B cell (primary cell): Measurements from ENCODE around the gene CHD9NB. TPM values are rescaled to one million over a fixed set of nuclear protein-coding genes. Genes with fewer than 3 reads are reported as not detected.
A peak's percentile ranks its signal among the peaks of the same experiment; 100 is the strongest.

Experiments used
- ATAC-seq: fragments of 200-7000 bp; cut with Tn5 transposase; one replicate; pipeline ENCODE4 v1.10.0; 2021; ENCODE audit warnings: low read depth, mild to moderate bottlenecking, moderate number of reproducible peaks, moderate library complexity
- CTCF ChIA-PET: fragments of 350-600 bp; sonication (Branson Sonifier 250); formaldehyde crosslinking; loops from one replicate; lab custom pipeline; 2021; ENCODE audit warnings: antibody characterized with exemption, inconsistent platforms; lab: Charles Lee
- POLR2A ChIA-PET: fragments of 350-600 bp; sonication (Branson Sonifier 250); formaldehyde crosslinking; loops from one replicate; lab custom pipeline; 2021; ENCODE audit warnings: antibody characterized with exemption; lab: Charles Lee
- DNase-seq: peaks from one replicate; pipeline ENCODE4 v3.0.0; 2013
- H2AFZ ChIP-seq: 2 replicates; pipeline ENCODE4 v1.6.1; 2012; ENCODE audit warnings: mild to moderate bottlenecking, low read depth, low read length; ENCODE audit not compliant: insufficient read depth, poor library complexity, severe bottlenecking
- H3K27ac ChIP-seq, 2 donors: 1 replicate in 1 of 2; 2 replicates in 1 of 2; pipeline ENCODE4 v1.5.1; 2012 to 2013; ENCODE audit warnings: low read length in 2 of 2, mild to moderate bottlenecking in 2 of 2, moderate library complexity in 1 of 2
- H3K27me3 ChIP-seq, 4 experiments: fragments of 200-600 bp in 1 of 4; sonication (generic) in 1 of 4; replicated peaks in 1 of 4; 1 replicate in 2 of 4; 2 replicates in 2 of 4; pipeline versions ENCODE4 v1.6.1 to v1.7.0; 2013 to 2016; ENCODE audit warnings: low read length in 3 of 4, mild to moderate bottlenecking in 2 of 4, mixed read lengths in 1 of 4, moderate library complexity in 1 of 4; ENCODE audit not compliant: insufficient read depth in 4 of 4, control insufficient read depth in 3 of 4; ENCODE audit errors: control extremely low read depth in 1 of 4
- H3K36me3 ChIP-seq, 2 experiments: replicated peaks in 1 of 2; 1 replicate in 1 of 2; 2 replicates in 1 of 2; pipeline versions ENCODE4 v1.6.1 to v1.7.1; 2013; ENCODE audit warnings: low read length in 1 of 2; ENCODE audit not compliant: insufficient read depth in 2 of 2, control insufficient read depth in 1 of 2; ENCODE audit errors: control extremely low read depth in 1 of 2, extremely low read depth in 1 of 2
- H3K4me1 ChIP-seq, 2 donors: fragments of 200-600 bp in 1 of 2; sonication (generic) in 1 of 2; 1 replicate in 1 of 2; 2 replicates in 1 of 2; pipeline versions ENCODE4 v1.5.1 to v1.6.1; 2013 to 2017; ENCODE audit warnings: low read length in 2 of 2; ENCODE audit not compliant: control insufficient read depth in 2 of 2, insufficient read depth in 2 of 2
- H3K4me2 ChIP-seq: replicated peaks from 2 replicates; pipeline ENCODE3; 2012; ENCODE audit warnings: mild to moderate bottlenecking, low read depth, low read length; ENCODE audit not compliant: poor library complexity, severe bottlenecking
- H3K4me3 ChIP-seq, 5 experiments: fragments of 200-600 bp in 1 of 5; sonication (generic) in 1 of 5; 1 replicate in 3 of 5; 2 replicates in 2 of 5; pipeline versions ENCODE4 v1.5.1 to v1.7.0; 2011 to 2016; ENCODE audit warnings: low read length in 4 of 5, mild to moderate bottlenecking in 4 of 5, low read depth in 2 of 5, control low read depth in 1 of 5, moderate library complexity in 1 of 5; ENCODE audit not compliant: insufficient read depth in 1 of 5; ENCODE audit errors: control extremely low read depth in 1 of 5, extremely low read depth in 1 of 5
- H3K79me2 ChIP-seq: fragments of 200-600 bp; sonication (generic); one replicate; pipeline ENCODE4 v1.6.0; 2016; ENCODE audit warnings: low read length; ENCODE audit not compliant: control insufficient read depth, insufficient read depth
- H3K9ac ChIP-seq: fragments of 200-600 bp; sonication (generic); 2 replicates; pipeline ENCODE4 v1.6.1; 2017; ENCODE audit warnings: mild to moderate bottlenecking, low read length, moderate library complexity
- H3K9me3 ChIP-seq, 3 donors: one replicate each; pipeline versions ENCODE4 v1.6.1 to v1.7.1; 2013; ENCODE audit warnings: low read length in 2 of 3; ENCODE audit not compliant: control insufficient read depth in 2 of 3, insufficient read depth in 1 of 3; ENCODE audit errors: control extremely low read depth in 1 of 3
- H4K20me1 ChIP-seq: 2 replicates; pipeline ENCODE4 v1.6.0; 2012; ENCODE audit warnings: mild to moderate bottlenecking, low read length; ENCODE audit not compliant: insufficient read depth, control insufficient read depth, poor library complexity, severe bottlenecking
- H3K27ac Mint-ChIP-seq: one replicate; pipeline ENCODE4 v1.8.0; 2021; ENCODE audit warnings: mixed read lengths
- H3K27me3 Mint-ChIP-seq: one replicate; pipeline ENCODE4 v1.8.0; 2021; ENCODE audit warnings: mixed read lengths
- H3K4me1 Mint-ChIP-seq: one replicate; pipeline ENCODE4 v1.8.0; 2021; ENCODE audit warnings: mixed read lengths
- H3K4me3 Mint-ChIP-seq: one replicate; pipeline ENCODE4 v1.8.0; 2021; ENCODE audit warnings: mixed read lengths
- H3K9me3 Mint-ChIP-seq: one replicate; pipeline ENCODE4 v1.8.0; 2022; ENCODE audit warnings: mixed read lengths; ENCODE audit not compliant: insufficient read depth
- EZH2 ChIP-seq: IDR thresholded peaks from 2 replicates; pipeline ENCODE4 v1.6.1; 2012; ENCODE audit warnings: borderline replicate concordance, low read depth, mild to moderate bottlenecking, moderate library complexity, low read length; ENCODE audit not compliant: insufficient read depth, poor library complexity, severe bottlenecking
- WGBS: methylation state at CpG from one replicate; pipeline ENCODE4 v1.1.5; 2013; ENCODE audit warnings: missing lambda C conversion rate; ENCODE audit not compliant: insufficient coverage; 5-methylcytosine and 5-hydroxymethylcytosine counted together
- intact Hi-C: fragments of 100-400 bp; cut with micrococcal nuclease; formaldehyde crosslinking; loops from one replicate; pipeline ENCODE4 v1.10.0; 2022
- polyA plus RNA-seq: library from polyadenylated mRNA; depleted of rRNA; stranded (reverse); fragments of >200 nt; gene quantifications from 2 replicates; pipeline ENCODE4 v1.2.3, GENCODE V29; 2012
- total RNA-seq, 2 donors: library from RNA; stranded (reverse); fragments of 120-200 nt in 1 of 2; gene quantifications; 1 replicate in 1 of 2; 2 replicates in 1 of 2; pipeline versions ENCODE4 v1.2.3 to v1.2.4, GENCODE V29; 2013 to 2022
- TF ChIP-seq, protein P1 (sequence below): fragments of 200-600 bp; IDR thresholded peaks from one replicate; pipeline ENCODE4 v1.8.0; 2022; ENCODE audit warnings: antibody characterized with exemption, mild to moderate bottlenecking

Gene CHD9NB
- total and polyA plus RNA-seq, 2 donors (not counting 1 experiment from before 2014, with no cell fraction given) = not detected

DNA sequence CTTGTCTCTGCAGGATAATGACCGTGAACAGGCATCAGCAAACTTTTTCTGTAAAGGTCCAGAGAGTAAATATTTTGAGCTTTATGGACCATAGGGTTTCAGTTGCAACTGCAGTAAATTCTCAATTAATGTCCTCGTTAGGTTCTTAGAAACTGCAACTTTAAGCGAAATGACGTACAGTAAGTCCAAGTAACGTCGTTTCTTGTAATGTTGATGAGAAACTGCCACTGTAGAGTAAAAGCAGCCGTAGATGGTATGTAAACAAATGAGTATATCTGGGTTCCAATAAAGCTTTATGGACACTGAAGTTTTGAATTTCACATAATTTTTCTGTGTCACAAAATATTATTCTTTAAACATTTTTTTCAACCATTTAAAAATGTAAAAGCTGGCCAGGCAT is 7.0 kb upstream of the CHD9NB start:
- Histone ChIP-seq H3K9ac (no peak overlapping the region), H3K4me2 (peak overlapping the region; percentile 11), H3K27me3 (no peaks in the 10 kb centered on the region), H3K79me2 (peaks cover 89% of the 10 kb centered on the region), H4K20me1 (no peaks in the 10 kb centered on the region), H3K4me3 (no peak overlapping the region), H3K36me3 (no peaks in the 10 kb centered on the region), H3K4me1 (peaks cover 77 to 96% of the 10 kb centered on the region in 2 donors), H3K9me3 (no peaks in the 10 kb centered on the region), H2AFZ (no peak overlapping the region), H3K27ac (peak overlapping the region; percentile 72 to 93)
- CTCF ChIA-PET = interaction anchor here (0.8 to 2.8 kb wide), 7 partner anchors 34 to 148 kb away, joined by 3 to 16 read pairs (median 6); no protein-coding TSS in a partner anchor
- 100% methylated on average over 5 of the region's 7 CpGs for WGBS
- no peak for ATAC-seq
- no peak for TF ChIP-seq EZH2
- TF ChIP-seq, protein P1, sequence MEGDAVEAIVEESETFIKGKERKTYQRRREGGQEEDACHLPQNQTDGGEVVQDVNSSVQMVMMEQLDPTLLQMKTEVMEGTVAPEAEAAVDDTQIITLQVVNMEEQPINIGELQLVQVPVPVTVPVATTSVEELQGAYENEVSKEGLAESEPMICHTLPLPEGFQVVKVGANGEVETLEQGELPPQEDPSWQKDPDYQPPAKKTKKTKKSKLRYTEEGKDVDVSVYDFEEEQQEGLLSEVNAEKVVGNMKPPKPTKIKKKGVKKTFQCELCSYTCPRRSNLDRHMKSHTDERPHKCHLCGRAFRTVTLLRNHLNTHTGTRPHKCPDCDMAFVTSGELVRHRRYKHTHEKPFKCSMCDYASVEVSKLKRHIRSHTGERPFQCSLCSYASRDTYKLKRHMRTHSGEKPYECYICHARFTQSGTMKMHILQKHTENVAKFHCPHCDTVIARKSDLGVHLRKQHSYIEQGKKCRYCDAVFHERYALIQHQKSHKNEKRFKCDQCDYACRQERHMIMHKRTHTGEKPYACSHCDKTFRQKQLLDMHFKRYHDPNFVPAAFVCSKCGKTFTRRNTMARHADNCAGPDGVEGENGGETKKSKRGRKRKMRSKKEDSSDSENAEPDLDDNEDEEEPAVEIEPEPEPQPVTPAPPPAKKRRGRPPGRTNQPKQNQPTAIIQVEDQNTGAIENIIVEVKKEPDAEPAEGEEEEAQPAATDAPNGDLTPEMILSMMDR = no peak
- Mint-ChIP-seq H3K4me3 (no peak overlapping the region), H3K27ac (peak overlapping the region; percentile 92), H3K9me3 (no peaks in the 10 kb centered on the region), H3K4me1 (peaks cover 72% of the 10 kb centered on the region), H3K27me3 (no peaks in the 10 kb centered on the region)
- no peak for DNase-seq
- intact Hi-C loops = loop anchor here (5.0 kb wide), 1 partner anchor 443 kb away; the partner anchor contains the start of gene AKTIP
- POLR2A ChIA-PET = interaction anchor here (0.8 kb wide), 1 partner anchor 39 kb away, joined by 3 read pairs; no protein-coding TSS in a partner anchor

DNA sequence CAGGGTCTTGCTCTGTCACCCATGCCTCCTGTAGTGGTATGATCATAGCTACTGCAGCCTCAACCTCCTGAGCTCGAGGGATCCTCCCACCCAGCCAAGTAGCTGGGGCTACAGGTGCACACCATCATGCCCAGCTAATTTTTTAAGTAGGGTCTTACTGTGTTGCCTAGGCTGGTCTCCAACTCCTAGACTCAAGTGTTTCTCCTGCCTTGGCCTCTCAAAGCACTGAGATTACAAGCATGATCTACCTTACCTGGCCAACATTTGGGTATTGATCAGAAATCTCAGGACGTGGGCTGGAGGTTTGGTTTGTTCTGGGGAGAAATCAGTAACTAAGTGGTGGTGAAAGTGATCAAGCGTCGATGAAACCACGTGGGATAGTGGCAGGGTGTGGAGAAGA is 6.2 kb upstream of the CHD9NB start:
- H3K27ac Mint-ChIP-seq = peak overlapping the region; percentile 92
- H3K4me3 ChIP-seq = no peak overlapping the region
- H3K4me1 Mint-ChIP-seq = peaks cover 67% of the 10 kb centered on the region

More for the DNA sequence above, 6.2 kb upstream of the CHD9NB start:
- H3K79me2 ChIP-seq = peaks cover 83% of the 10 kb centered on the region
- peak overlapping the region; percentile 40 to 72 for H3K27ac ChIP-seq
- intact Hi-C loops = no loop called here
- Mint-ChIP-seq H3K9me3 (no peaks in the 10 kb centered on the region), H3K27me3 (no peaks in the 10 kb centered on the region), H3K4me3 (peak overlapping the region; percentile 57)
- TF ChIP-seq, protein P1 = no peak
- TF ChIP-seq EZH2 = no peak
- ChIA-PET CTCF (interaction anchor here (0.8 to 1.5 kb wide), 4 partner anchors 40 to 154 kb away, joined by 3 to 6 read pairs (median 5); no protein-coding TSS in a partner anchor), POLR2A (interaction anchor here (1.7 kb wide), 1 partner anchor 43 kb away, joined by 3 read pairs; no protein-coding TSS in a partner anchor)
- no peaks in the 10 kb centered on the region for H4K20me1 ChIP-seq
- H2AFZ ChIP-seq = no peak overlapping the region
- H3K27me3 ChIP-seq = no peaks in the 10 kb centered on the region
- peak overlapping the region; percentile 10 for H3K4me2 ChIP-seq
- 79% methylated on average over 4 of the region's 5 CpGs for WGBS
- H3K9ac ChIP-seq = no peak overlapping the region
- ATAC-seq = no peak
- no peaks in the 10 kb centered on the region for H3K9me3 ChIP-seq
- no peaks in the 10 kb centered on the region for H3K36me3 ChIP-seq
- peaks cover 69 to 93% of the 10 kb centered on the region in 2 donors for H3K4me1 ChIP-seq
- DNase-seq = no peak
